Kidney epithelial cell (primary cell): Measurements from ENCODE around the gene ELOVL2. TPM values are rescaled to one million over a fixed set of nuclear protein-coding genes. Genes with fewer than 3 reads are reported as not detected.

Source experiments
- DNase-seq: peaks from one replicate; pipeline ENCODE4 v3.0.0-alpha.2; 2010; ENCODE audit warnings: low read depth
- H3K27me3 ChIP-seq: 2 replicates; pipeline ENCODE4 v1.6.0; 2011; ENCODE audit warnings: low read length; ENCODE audit not compliant: control insufficient read depth, insufficient read depth
- H3K36me3 ChIP-seq: 2 replicates; pipeline ENCODE4 v1.5.1; 2011; ENCODE audit warnings: low read length; ENCODE audit not compliant: control insufficient read depth, insufficient read depth
- H3K4me3 ChIP-seq: 2 replicates; pipeline ENCODE4 v1.5.1; 2011; ENCODE audit warnings: low read depth, mild to moderate bottlenecking, control low read depth, low read length
- total RNA-seq: library from RNA; depleted of rRNA; stranded (reverse); fragments of >200 nt; gene quantifications from 2 replicates; pipeline ENCODE4 v1.2.3, GENCODE V29; 2015
- TF ChIP-seq, protein P1 (sequence below): IDR thresholded peaks from 2 replicates; pipeline ENCODE4 v1.5.1; 2011; ENCODE audit warnings: mild to moderate bottlenecking, moderate library complexity, low read length, control low read depth, inconsistent platforms; ENCODE audit not compliant: insufficient read depth, poor library complexity, severe bottlenecking

ELOVL2 gene
- total RNA-seq, 1 donor from 2014 or later = 0.84 TPM

DNA sequence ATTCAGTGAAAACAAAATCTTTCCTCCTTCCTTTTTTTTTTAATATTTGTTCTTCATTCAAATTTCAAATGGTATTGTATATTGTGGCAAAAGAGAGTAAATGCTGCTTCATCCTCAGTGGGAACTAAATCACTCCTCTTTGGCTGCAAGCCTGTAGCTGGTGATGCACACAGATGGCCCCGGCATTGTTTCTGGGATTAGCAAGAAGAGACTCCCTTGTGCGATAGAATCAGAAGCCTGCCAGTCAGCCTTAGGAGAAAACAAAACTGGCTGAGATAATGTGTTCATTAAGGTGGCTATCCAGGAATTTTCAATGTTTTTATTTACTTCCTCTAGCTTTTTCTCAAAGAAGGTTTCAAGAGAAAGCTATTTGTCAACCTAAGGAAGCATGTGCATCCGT lies 20.7 kb upstream of the ELOVL2 start:
- no peak overlapping the region for H3K4me3 ChIP-seq
- TF ChIP-seq, protein P1, sequence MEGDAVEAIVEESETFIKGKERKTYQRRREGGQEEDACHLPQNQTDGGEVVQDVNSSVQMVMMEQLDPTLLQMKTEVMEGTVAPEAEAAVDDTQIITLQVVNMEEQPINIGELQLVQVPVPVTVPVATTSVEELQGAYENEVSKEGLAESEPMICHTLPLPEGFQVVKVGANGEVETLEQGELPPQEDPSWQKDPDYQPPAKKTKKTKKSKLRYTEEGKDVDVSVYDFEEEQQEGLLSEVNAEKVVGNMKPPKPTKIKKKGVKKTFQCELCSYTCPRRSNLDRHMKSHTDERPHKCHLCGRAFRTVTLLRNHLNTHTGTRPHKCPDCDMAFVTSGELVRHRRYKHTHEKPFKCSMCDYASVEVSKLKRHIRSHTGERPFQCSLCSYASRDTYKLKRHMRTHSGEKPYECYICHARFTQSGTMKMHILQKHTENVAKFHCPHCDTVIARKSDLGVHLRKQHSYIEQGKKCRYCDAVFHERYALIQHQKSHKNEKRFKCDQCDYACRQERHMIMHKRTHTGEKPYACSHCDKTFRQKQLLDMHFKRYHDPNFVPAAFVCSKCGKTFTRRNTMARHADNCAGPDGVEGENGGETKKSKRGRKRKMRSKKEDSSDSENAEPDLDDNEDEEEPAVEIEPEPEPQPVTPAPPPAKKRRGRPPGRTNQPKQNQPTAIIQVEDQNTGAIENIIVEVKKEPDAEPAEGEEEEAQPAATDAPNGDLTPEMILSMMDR = no peak
- no peak for DNase-seq
- H3K27me3 ChIP-seq = no peaks in the 10 kb centered on the region
- H3K36me3 ChIP-seq = no peaks in the 10 kb centered on the region

DNA sequence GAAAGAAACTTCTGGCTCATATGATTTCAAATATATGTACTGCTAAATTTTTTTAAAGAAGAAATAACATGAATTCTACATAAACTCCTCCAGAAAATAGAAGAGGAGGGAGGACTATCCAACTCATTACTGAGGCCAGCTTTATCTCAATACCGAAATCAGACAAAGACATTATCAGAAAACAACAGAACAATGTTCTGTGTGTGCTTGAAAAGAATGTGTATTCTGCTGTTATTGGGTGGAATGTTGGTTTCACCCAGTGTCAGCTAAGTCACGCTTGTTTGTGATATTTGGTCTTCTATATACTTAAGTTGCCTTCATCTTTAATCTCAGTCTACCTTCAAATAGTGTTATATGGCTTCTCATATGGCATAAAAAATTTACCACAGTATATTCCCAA lies 18.6 kb upstream of the ELOVL2 start:
- H3K4me3 ChIP-seq = no peak overlapping the region
- H3K27me3 ChIP-seq = no peaks in the 10 kb centered on the region
- H3K36me3 ChIP-seq = no peaks in the 10 kb centered on the region
- DNase-seq = no peak
- TF ChIP-seq, protein P1 = no peak

DNA sequence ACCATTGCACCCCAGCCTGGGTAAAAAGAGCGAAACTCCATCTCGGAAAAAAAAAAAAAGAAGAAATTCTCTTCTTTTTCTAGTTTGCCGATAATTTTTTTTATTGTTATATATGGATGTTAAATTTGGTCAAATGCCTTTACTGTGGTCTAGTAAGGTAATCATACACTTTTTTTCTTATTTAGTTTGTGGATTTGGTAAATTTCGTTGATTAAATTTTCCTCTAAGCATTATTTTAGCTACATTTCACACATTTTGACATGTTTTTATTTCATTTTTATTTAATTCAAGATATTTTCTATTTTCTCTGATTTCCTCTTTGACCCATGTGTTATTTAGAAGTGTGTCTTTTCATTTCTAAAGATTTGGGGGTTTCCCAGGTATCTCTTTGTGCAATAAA lies 18.0 kb upstream of the ELOVL2 start:
- no peak overlapping the region for H3K4me3 ChIP-seq
- H3K36me3 ChIP-seq = no peaks in the 10 kb centered on the region
- TF ChIP-seq, protein P1 = no peak
- H3K27me3 ChIP-seq = no peaks in the 10 kb centered on the region
- DNase-seq = no peak

DNA sequence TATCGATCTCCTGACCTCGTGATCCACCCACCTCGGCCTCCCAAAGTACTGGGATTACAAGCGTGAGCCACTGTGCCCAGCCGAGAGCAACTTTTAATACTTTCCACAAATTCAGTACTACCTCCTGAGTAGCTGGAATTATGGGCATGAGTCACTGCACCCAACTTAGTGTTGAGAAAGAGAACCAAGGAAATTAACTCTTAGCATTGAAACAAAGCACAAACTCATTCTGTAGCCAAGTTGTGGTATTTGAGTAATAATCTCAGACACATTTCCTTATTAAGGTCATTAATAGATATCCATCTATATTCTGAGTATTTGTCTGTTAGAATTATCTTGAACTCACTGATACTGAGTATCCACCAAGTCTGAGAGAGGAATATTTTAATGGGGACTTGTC lies 14.3 kb upstream of the ELOVL2 start:
- TF ChIP-seq, protein P1 = no peak
- DNase-seq = no peak
- H3K4me3 ChIP-seq = no peak overlapping the region
- no peaks in the 10 kb centered on the region for H3K27me3 ChIP-seq
- no peaks in the 10 kb centered on the region for H3K36me3 ChIP-seq

DNA sequence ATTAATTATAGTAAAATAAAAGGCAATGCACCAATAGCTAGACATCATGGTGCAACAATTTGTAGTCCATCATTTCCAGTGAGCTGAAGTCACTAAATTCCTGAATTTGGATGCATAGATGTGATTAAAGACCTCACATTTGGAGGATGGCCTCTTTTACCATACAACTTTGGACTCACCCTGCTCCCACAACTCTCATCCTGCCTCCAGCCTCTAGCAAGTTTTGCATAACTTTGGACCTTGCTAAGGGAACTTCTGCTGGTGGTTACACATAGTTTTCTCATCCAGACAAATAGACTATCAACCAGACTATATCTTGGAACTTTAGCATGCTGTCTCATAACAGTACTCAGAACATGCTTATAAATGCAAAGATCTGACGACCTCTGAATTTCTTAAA lies 12.8 kb upstream of the ELOVL2 start:
- no peaks in the 10 kb centered on the region for H3K36me3 ChIP-seq
- TF ChIP-seq, protein P1 = no peak
- H3K4me3 ChIP-seq = no peak overlapping the region
- DNase-seq = no peak
- H3K27me3 ChIP-seq = no peaks in the 10 kb centered on the region

DNA sequence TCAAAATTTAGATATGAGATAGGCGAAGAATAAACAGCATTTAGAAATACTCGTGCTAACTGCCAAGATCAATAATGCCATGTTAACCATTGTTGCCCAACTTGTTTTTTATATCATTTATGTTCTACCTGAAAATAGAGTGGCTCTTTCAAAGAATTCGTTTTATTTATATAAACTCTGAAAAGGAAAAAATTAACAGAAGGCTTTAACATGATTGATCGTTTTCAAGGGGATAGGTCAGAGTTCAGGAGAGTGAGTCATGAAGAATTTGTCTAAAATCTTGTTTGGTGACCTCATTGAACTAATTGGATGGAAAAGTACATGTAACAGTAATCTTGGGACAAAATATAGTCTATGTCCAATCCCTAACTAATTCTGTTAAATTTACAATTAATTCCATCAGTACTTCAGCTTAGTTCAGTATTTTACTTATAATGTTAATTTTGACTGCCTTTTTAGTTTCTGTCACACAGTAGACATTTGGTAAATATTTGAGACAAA lies 11.1 kb upstream of the ELOVL2 start:
- no peak for DNase-seq
- TF ChIP-seq, protein P1 = no peak
- H3K36me3 ChIP-seq = no peaks in the 10 kb centered on the region

More for the DNA sequence above, 11.1 kb upstream of the ELOVL2 start:
- H3K27me3 ChIP-seq = no peaks in the 10 kb centered on the region
- no peak overlapping the region for H3K4me3 ChIP-seq
